HCEC 1CT (cell line): ENCODE data around the gene ZBTB12.

Experiments
- DNase-seq: peaks from one replicate; pipeline ENCODE4 v3.0.0-alpha.2; 2017

ZBTB12 gene

DNA sequence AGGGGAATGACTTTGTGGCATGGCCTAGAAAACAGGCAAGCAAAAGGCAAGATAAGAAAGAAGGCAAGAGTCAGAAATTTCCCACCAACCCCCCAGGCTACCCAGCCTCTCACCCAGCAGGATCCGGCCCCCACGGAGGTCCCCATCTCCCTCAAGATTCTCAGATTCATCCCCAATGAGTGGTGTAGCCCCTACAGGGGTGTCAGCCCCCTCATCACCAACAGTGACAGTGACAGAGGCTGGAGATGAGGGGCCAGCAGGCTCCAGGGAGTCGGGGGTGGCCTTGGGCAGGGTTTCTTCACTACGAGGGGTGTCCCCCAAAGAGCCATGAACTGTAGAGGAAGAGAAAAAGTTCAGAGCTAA is 5.4 kb downstream of the ZBTB12 start:
- DNase-seq, result no peak

DNA sequence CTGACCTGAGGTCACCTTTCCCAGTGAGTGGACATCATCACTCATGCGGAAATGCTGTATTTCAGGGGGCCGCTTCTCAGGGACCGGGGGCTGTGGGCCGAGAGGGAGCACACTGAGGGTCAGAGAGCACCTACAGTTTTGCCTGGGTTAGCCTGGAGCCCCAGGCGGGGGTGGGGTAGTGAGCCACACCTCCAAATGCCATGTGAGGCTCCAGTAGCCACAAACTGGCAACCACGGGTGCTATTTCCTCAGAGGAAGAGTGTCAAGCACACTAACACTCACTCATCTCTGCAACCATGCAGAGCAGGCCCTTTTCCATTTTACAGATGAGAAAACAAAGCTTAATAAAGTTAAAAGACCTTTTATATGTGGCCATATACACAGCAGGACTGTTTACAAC is 9.1 kb downstream of the ZBTB12 start:
- DNase-seq, result no peak

DNA sequence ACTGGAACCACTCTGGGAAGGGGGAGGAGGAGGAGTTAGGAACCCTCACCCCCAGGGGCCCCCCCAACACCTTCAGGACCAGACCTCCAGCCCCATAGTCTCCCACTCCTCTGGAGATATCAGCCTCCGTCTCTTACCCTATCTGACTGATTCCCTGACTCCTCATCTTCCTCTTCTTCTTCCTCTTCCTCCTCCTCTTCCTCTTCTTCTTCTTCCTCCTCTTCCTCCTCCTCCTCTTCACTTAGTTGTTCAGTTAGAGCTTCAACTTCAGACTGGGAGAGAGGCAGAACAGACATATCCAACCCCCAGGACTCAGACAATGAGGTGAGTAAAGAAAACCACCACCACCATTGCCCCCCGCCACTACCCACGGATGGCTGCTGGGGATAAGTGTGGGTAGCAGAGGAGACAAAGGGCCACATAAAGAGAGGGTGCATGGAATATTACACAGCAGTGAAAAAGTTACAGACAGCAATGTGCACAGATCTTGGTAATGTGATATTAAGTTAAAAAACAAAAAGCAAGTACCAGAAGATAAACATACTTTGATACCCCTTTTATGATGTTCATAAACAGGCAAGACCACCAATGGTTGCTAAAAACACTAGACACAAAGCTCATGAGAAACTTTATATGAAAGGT is 12.4 kb downstream of the ZBTB12 start:
- DNase-seq, result no peak

DNA sequence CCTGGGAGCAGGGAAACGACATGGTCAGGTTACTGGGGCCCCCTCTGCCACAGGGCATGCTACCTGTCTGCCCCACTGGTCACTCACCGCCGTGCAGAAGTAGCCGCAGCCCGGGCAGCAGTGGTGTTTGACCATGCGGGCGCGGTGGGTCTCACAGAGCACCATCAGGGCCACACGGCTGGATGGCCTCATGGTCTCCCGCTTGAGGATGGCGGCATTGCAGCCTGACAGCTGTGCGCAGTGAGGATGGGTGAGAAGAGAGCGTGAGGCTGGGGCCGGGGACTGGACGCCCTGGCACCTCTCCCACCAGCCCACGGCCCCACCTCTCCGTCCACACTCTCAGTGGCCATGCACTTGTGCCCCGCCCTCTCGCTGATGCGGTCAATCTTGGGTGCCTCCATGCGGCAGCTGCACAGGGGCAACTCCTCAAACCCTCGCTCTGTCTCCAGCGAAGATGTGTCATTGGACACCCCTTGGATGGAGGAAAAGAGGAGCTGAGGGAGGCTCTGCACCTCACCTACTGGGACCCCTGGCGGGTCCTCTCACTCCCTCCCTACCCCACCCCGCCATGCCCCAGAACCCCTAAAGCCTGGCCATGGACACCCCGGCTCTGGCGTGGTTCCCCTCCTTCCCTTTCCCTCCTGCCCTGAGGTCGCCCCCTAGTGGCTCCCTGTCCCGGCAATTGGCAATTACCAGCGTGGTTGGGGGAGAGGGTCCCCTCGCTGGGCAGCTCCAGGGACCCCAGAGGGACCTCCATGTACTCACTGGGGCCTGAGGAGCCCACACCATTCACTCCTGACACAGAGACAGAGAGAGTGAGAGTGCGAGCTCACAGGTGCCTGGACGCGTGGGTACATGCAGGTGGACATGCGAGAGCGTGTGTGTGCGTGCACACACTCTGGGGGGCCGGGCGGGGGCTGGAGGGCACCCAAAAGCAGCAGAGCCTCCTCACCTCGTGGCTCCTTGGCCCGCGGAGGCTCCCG is 13.3 kb downstream of the ZBTB12 start:
- DNase-seq, result no peak

- no peak for DNase-seq
Observed at GRCh38 chr6:31887173-31888007, 14.5 kb downstream of the ZBTB12 start.

DNA sequence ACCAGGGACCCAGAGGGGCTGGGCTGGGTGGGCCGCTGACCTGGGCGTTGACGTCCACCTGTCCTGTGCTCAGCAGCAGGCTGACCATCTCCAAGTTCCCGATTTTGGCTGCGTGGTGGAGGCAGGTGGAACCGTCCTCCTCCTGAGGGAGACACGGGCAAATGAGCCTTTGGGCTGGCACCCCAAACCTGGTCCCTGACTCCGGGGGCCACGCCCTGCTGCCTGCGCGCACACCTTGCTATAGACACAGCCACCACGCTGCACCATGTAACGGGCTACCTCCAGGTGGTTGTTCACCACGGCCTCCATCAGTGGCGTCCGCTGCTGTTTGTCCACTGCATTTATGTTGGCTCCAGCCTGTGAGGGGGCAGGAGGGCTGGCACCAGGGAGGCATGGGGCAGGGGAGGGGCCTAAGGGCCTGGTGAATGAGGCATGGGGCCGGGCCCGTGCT is 15.3 kb downstream of the ZBTB12 start:
- no peak for DNase-seq

GRCh38 chr6:31884528-31885035 is 17.3 kb downstream of the ZBTB12 start:
- DNase-seq, result no peak

- DNase-seq, result no peak
Observed at GRCh38 chr6:31883676-31884075, 18.2 kb downstream of the ZBTB12 start.

GRCh38 chr6:31882344-31882743 is 19.5 kb downstream of the ZBTB12 start:
- DNase-seq, result peak; percentile 64

DNA sequence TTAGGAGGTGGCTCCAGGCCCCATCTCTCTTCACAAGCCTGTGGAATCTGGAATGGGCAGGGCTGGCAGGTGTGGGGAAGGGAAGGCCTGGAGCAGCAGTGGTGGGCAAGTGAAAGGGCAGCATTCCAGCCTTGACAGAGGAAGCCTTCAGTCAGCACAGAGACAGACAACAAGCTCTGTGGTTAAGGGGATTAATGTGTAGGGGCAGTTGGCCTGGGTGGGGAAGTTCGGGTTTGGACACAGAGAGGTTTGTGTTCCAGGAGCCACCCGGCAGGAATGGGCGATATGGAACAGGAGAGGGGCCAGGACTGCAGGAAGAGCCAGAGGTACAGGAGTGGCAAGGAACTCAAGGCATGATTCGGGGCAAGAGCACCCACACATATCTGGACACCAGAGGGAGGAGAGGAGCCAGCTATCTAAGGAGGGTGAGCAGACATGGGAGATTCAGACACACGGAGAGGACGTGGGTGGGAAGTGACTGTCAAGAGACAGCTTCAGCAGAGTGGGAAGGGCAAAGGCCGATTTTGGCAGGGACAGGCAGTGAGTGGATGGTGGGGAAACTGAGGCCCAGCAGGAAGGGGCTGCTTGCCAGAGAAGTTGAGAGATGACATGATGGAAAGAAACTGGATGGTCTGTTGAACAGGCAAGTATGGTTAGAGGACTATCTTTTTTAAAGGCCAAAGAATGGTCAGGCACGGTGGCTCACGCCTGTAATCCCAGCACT is 20.6 kb downstream of the ZBTB12 start:
- DNase-seq, result no peak

DNA sequence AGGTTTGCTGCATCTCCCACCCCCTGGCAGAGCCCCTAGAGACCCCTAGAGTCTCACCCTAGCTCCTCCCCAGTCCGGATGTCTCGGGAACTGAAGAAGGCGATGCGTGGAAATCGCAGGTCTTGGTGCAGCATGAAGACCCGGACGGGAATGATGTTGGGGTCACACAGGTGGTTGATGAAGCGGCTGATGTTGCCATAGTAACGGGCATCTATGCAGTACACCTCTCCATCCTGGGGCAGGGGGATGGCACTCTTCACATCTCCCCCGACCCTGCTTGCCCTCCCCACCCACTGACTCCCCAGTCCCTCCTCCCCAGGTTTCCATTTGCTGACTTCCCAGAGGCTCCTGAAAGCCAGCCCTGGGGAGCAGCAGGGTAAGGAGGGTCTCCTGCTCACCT is 21.3 kb downstream of the ZBTB12 start:
- DNase-seq, result no peak

DNA sequence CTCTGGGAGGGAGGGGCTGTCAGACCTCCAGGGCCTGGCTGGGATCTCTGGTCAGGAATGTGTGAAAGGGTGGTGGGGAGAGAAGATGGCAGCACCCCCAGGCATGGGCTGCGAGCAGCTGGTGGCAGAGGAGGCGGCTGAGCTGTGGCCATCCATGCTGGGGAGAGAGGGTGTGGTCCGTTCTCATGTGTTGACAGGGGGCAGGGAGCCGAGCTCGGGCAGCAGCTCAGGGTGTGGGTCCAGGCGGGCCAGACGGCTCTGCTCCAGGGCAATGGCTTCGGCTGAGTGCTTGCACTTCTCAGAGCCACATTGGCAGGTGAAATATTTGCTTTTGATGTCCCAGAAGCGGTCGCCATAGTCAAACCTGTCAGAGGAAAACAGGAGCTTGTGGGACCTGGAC is 22.0 kb downstream of the ZBTB12 start:
- no peak for DNase-seq

- DNase-seq, result no peak
Observed at GRCh38 chr6:31879143-31879542, 22.7 kb downstream of the ZBTB12 start.

GRCh38 chr6:31878726-31879125 is 23.2 kb downstream of the ZBTB12 start, which contains the start of gene SLC44A4:
Gene SLC44A4, minus strand, starts transcription at chr6:31878997. Its CDS starts 17 bp downstream, at chr6:31878980.
- no peak for DNase-seq

DNA sequence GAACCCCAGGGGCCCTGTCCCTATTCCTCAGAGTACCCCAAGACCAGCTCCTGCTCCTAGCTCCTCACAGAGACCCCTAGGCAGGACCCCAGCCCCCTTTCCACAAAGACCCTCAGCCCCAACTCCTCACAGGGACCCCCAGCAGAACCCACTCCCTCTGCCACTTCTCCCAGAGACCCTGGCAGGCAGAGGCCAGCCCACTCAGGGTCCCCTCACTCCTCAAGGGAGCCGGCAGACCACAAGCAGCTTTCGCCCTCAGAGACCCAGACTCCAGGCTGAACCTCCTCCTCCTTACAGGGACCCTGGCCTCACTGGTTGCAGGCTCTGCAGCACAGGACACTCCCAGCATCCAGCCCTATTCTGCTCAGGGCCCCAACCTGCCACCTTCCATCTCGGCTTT is 23.7 kb downstream of the ZBTB12 start:
- no peak for DNase-seq

GRCh38 chr6:31877651-31878161 is 24.2 kb downstream of the ZBTB12 start:
- no peak for DNase-seq

DNA sequence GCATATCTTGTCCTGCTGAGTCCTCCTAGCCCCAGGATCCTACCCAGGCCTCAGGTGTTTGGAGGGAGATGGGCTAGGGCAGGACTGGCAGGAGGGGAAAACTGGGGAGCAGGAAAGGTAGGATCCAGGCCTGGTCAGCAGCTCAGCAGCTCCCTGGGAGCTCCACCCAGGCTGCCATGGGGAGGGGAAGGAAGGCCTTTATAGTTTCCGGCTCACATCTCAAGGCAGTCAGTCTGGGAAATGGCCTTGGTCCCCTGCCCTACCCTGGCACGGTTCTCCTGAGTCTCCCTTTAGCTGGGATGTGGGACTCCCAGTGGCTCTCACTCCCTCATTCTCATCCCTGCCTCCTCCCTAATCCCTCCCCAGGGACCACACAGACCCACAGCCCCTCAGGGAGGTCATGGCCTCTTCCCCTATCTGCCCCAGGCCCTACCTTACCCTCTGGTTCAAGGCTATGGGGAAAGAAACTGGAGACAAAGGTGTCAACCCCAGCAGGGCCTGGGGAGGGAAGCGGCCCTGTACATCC is 24.7 kb downstream of the ZBTB12 start:
- DNase-seq, result no peak

GRCh38 chr6:31876357-31876756 is 25.5 kb downstream of the ZBTB12 start:
- DNase-seq, result no peak

GRCh38 chr6:31875877-31876276 is 26.0 kb downstream of the ZBTB12 start:
- no peak for DNase-seq

- DNase-seq, result no peak
Observed at GRCh38 chr6:31874836-31875572, 26.9 kb downstream of the ZBTB12 start.

DNA sequence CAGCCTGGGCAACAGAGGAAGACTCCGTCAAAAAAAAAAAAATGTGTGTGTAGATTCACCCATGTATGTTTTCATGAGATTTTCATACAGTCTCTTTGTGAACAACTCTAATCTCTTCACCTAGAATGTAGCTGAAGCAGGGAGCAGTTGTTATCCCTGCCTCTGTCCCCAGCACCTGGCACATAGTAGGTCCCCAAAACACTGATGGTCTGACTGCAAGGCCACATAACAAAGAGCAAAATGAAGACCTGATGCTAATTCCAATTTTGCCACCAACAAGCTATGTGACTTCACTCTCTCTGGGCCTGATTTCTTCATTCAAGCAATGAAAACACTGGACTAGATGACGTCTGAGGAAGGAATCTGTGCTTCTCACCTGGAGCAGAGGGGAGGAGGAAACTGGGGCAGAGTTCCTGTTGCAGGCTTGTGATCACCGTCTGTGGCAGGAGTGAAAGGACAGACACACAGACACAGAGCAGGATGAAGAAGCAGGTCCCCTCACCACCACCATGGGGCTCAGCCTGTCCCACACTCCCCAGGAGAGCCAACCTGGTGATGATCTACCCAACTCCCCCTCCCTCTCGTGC is 27.7 kb downstream of the ZBTB12 start:
- no peak for DNase-seq
